ENCODE data around the gene HPS3. TPM values are rescaled to one million over a fixed set of nuclear protein-coding genes. Genes with fewer than 3 reads are reported as not detected.
A peak's percentile ranks its signal among the peaks of the same experiment; 100 is the strongest.

HPS3 gene
- polyA plus RNA-seq, 2 of the 4 experiments (the other 2 are of a cell fraction) = 28.4 to 48.0 TPM

- no peak for DNase-seq (ENCODE audit: low read depth in 1 of 2, low spot score in 1 of 2)
- TF ChIP-seq HOXA7 (CRISPR knock-in tag; IDR thresholded peaks at IDR 0.05) = no peak
- TF ChIP-seq PHF8 (IDR thresholded peaks at IDR 0.05; ENCODE audit: borderline replicate concordance, low read depth) = no peak
- TF ChIP-seq EP300 (IDR thresholded peaks at IDR 0.05) = no peak
- no peak for TF ChIP-seq POLR2A (IDR thresholded peaks at IDR 0.05; ENCODE audit: low read length)
- TF ChIP-seq CBX2 (IDR thresholded peaks at IDR 0.05; ENCODE audit: borderline replicate concordance, low read depth) = no peak
- no peak for TF ChIP-seq JUNB (IDR thresholded peaks at IDR 0.05)
- TF ChIP-seq BHLHE40 (IDR thresholded peaks at IDR 0.05; ENCODE audit: low read depth, low read length) = no peak
- TF ChIP-seq HMGXB4 (CRISPR knock-in tag; IDR thresholded peaks at IDR 0.05; ENCODE audit: borderline replicate concordance) = no peak
- no peak for TF ChIP-seq NFE2L2 (conservative IDR thresholded peaks at IDR 0.05; ENCODE audit: low read length)
- no peak for TF ChIP-seq FOSL2 (IDR thresholded peaks at IDR 0.05)
- no peak for TF ChIP-seq FOSL2 (CRISPR knock-in tag; IDR thresholded peaks at IDR 0.05)
- TF ChIP-seq ZFP36 (IDR thresholded peaks at IDR 0.05; ENCODE audit: borderline replicate concordance, partially characterized antibody) = no peak
- TF ChIP-seq CEBPB (IDR thresholded peaks at IDR 0.05) = no peak
- TF ChIP-seq RCOR1 (IDR thresholded peaks at IDR 0.05; ENCODE audit: low read depth, low read length) = no peak
- no peak for TF ChIP-seq REST (IDR thresholded peaks at IDR 0.05)
- TF ChIP-seq ATOH8 (CRISPR knock-in tag; IDR thresholded peaks at IDR 0.05; ENCODE audit: low read depth) = no peak
- TF ChIP-seq CHD4 (IDR thresholded peaks at IDR 0.05; ENCODE audit: borderline replicate concordance) = no peak
- no peak for TF ChIP-seq HEYL (CRISPR knock-in tag; IDR thresholded peaks at IDR 0.05)
- CTCF ChIA-PET = interaction anchor here (0.5 to 8.3 kb wide), 53 partner anchors 10 to 383 kb away, joined by 3 to 114 read pairs (median 5); partner anchors contain the start of genes HPS3, TM4SF1, TM4SF18 and TM4SF4
- H3K4me1 ChIP-seq = peaks cover 12% of the 10 kb centered on the region
- H3K9me3 ChIP-seq = no peaks in the 10 kb centered on the region
- no peak for FAIRE-seq
- 95% methylated on average over 1 of the region's 1 CpG for WGBS (ENCODE audit: missing lambda C conversion rate)
- H3K27ac ChIP-seq = peak overlapping the region in 1 of 2 experiments; percentile 35; a peak in 3 of 6 replicates
- ATAC-seq = no peak
- POLR2A ChIA-PET = no interaction called here
- no peak overlapping the region for H3K4me2 ChIP-seq
- no peak overlapping the region for H3K4me3 ChIP-seq
Observed at GRCh38 chr3:149119466-149119865, 10.0 kb upstream of the HPS3 start.

GRCh38 chr3:149120051-149120972, 9.1 kb upstream of the HPS3 start:
- peak; percentile 94 for FAIRE-seq
- ATAC-seq = peak; percentile 83 to 95
- POLR2A ChIA-PET = interaction anchor here (1.6 kb wide), 1 partner anchor 10 kb away, joined by 11 read pairs; the partner anchor contains the start of gene HPS3
- Histone ChIP-seq H3K4me2 (peak overlapping the region; percentile 54), H3K9me3 (no peaks in the 10 kb centered on the region), H3K4me3 (no peak overlapping the region), H3K4me1 (peaks cover 12% of the 10 kb centered on the region), H3K27ac (peak overlapping the region; percentile 61 to 73)
- CTCF ChIA-PET = interaction anchor here (0.5 to 8.3 kb wide), 83 partner anchors 9 to 596 kb away, joined by 3 to 114 read pairs (median 4); partner anchors contain the start of genes HPS3, TM4SF1, TM4SF18 and TM4SF4
- 15% methylated on average over 7 of the region's 7 CpGs for WGBS (ENCODE audit: missing lambda C conversion rate)
- TF ChIP-seq CTCF (IDR thresholded peaks at IDR 0.05) = peak; percentile 94
- TF ChIP-seq ESRRA (IDR thresholded peaks at IDR 0.05; ENCODE audit: borderline replicate concordance, low read length) = no peak
- TF ChIP-seq HOXB13 (CRISPR knock-in tag; IDR thresholded peaks at IDR 0.05; ENCODE audit: low read depth) = no peak
- peak; percentile 97 for TF ChIP-seq SMC3 (IDR thresholded peaks at IDR 0.05)
- no peak for TF ChIP-seq RCOR1 (IDR thresholded peaks at IDR 0.05; ENCODE audit: low read depth, low read length)
- peak; percentile 95 to 97 for TF ChIP-seq RAD21 (conservative IDR thresholded peaks at IDR 0.05 in 1 of 2, IDR thresholded peaks at IDR 0.05 in 1 of 2)
- no peak for TF ChIP-seq CBX2 (IDR thresholded peaks at IDR 0.05; ENCODE audit: borderline replicate concordance, low read depth)
- TF ChIP-seq PBX3 (IDR thresholded peaks at IDR 0.05) = no peak
- DNase-seq (ENCODE audit: low read depth in 1 of 2, low spot score in 1 of 2) = peak; percentile 73 to 80
